ENCODE results near the gene CTU2.

- TF ChIP-seq POLR2A (IDR thresholded peaks at IDR 0.05; ENCODE audit: low read depth, low read length) (no peak), CTCF (conservative IDR thresholded peaks at IDR 0.05; ENCODE audit: low read depth, low read length) (no peak), RCOR1 (IDR thresholded peaks at IDR 0.05; ENCODE audit: insufficient replicate concordance, low read length) (no peak), USF2 (IDR thresholded peaks at IDR 0.05; ENCODE audit: low read depth, low read length) (no peak), BHLHE40 (IDR thresholded peaks at IDR 0.05; ENCODE audit: low read depth, low read length) (no peak)
Observed at GRCh38 chr16:88734361-88734728, 28.0 kb downstream of the CTU2 start.

Data from IMR-90 (cell line).